Measurements from ENCODE around the gene GRM4.

GRCh38 chr6:34120953-34121675, 24.8 kb downstream of the GRM4 start:
- TF ChIP-seq, protein P1, sequence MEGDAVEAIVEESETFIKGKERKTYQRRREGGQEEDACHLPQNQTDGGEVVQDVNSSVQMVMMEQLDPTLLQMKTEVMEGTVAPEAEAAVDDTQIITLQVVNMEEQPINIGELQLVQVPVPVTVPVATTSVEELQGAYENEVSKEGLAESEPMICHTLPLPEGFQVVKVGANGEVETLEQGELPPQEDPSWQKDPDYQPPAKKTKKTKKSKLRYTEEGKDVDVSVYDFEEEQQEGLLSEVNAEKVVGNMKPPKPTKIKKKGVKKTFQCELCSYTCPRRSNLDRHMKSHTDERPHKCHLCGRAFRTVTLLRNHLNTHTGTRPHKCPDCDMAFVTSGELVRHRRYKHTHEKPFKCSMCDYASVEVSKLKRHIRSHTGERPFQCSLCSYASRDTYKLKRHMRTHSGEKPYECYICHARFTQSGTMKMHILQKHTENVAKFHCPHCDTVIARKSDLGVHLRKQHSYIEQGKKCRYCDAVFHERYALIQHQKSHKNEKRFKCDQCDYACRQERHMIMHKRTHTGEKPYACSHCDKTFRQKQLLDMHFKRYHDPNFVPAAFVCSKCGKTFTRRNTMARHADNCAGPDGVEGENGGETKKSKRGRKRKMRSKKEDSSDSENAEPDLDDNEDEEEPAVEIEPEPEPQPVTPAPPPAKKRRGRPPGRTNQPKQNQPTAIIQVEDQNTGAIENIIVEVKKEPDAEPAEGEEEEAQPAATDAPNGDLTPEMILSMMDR (IDR thresholded peaks at IDR 0.05), result no peak
- no peak for TF ChIP-seq POLR2A (IDR thresholded peaks at IDR 0.05)

Data from Peyer's patch (tissue), 4 donors.